Measurements from ENCODE around the gene SKAP1.

SKAP1 gene

GRCh38 chr17:48236681-48237134 lies 193.3 kb downstream of the SKAP1 start:
- Histone ChIP-seq H3K4me1 (ENCODE audit: control insufficient read depth, insufficient read depth, low read length, unreplicated experiment) (peaks cover 58% of the 10 kb centered on the region), H3K79me2 (ENCODE audit: control insufficient read depth, insufficient read depth, low read length, unreplicated experiment) (no peaks in the 10 kb centered on the region), H3K27ac (ENCODE audit: low read depth, low read length) (peak overlapping the region; percentile 57), H2AFZ (ENCODE audit: low read length, unreplicated experiment) (no peak overlapping the region), H3K27me3 (ENCODE audit: insufficient read depth, low read length) (peaks cover 1% of the 10 kb centered on the region; the same call in 1 of the 2 replicates), H3K36me3 (ENCODE audit: insufficient read depth, low read length) (no peaks in the 10 kb centered on the region), H3K4me3 (ENCODE audit: low read depth, low read length) (peak overlapping the region; percentile 13; the same call in 1 of the 2 replicates)

GRCh38 chr17:48234922-48235321 lies 195.1 kb downstream of the SKAP1 start:
- no peak overlapping the region for H3K4me3 ChIP-seq (ENCODE audit: low read depth, low read length)
- no peaks in the 10 kb centered on the region for H3K36me3 ChIP-seq (ENCODE audit: insufficient read depth, low read length)
- no peak overlapping the region for H2AFZ ChIP-seq (ENCODE audit: low read length, unreplicated experiment)
- peaks cover 40% of the 10 kb centered on the region for H3K4me1 ChIP-seq (ENCODE audit: control insufficient read depth, insufficient read depth, low read length, unreplicated experiment)
- no peak overlapping the region for H3K27ac ChIP-seq (ENCODE audit: low read depth, low read length)
- no peaks in the 10 kb centered on the region for H3K79me2 ChIP-seq (ENCODE audit: control insufficient read depth, insufficient read depth, low read length, unreplicated experiment)
- peaks cover 3% of the 10 kb centered on the region; the same call in 1 of the 2 replicates for H3K27me3 ChIP-seq (ENCODE audit: insufficient read depth, low read length)

- Histone ChIP-seq H2AFZ (ENCODE audit: low read length, unreplicated experiment) (no peak overlapping the region), H3K79me2 (ENCODE audit: control insufficient read depth, insufficient read depth, low read length, unreplicated experiment) (no peaks in the 10 kb centered on the region), H3K4me1 (ENCODE audit: control insufficient read depth, insufficient read depth, low read length, unreplicated experiment) (peaks cover 15% of the 10 kb centered on the region), H3K27me3 (ENCODE audit: insufficient read depth, low read length) (peaks cover 15% of the 10 kb centered on the region), H3K27ac (ENCODE audit: low read depth, low read length) (no peak overlapping the region), H3K4me3 (ENCODE audit: low read depth, low read length) (no peak overlapping the region), H3K36me3 (ENCODE audit: insufficient read depth, low read length) (no peaks in the 10 kb centered on the region)
Measured at GRCh38 chr17:48231995-48232959, 197.7 kb downstream of the SKAP1 start.

GRCh38 chr17:48229936-48230335 lies 200.1 kb downstream of the SKAP1 start:
- Histone ChIP-seq H3K27ac (ENCODE audit: low read depth, low read length) (no peak overlapping the region), H3K27me3 (ENCODE audit: insufficient read depth, low read length) (peaks cover 21% of the 10 kb centered on the region), H2AFZ (ENCODE audit: low read length, unreplicated experiment) (no peak overlapping the region), H3K79me2 (ENCODE audit: control insufficient read depth, insufficient read depth, low read length, unreplicated experiment) (no peaks in the 10 kb centered on the region), H3K36me3 (ENCODE audit: insufficient read depth, low read length) (no peaks in the 10 kb centered on the region), H3K4me1 (ENCODE audit: control insufficient read depth, insufficient read depth, low read length, unreplicated experiment) (no peaks in the 10 kb centered on the region), H3K4me3 (ENCODE audit: low read depth, low read length) (no peak overlapping the region)

GRCh38 chr17:48228720-48229119 lies 201.3 kb downstream of the SKAP1 start:
- H3K79me2 ChIP-seq (ENCODE audit: control insufficient read depth, insufficient read depth, low read length, unreplicated experiment): no peaks in the 10 kb centered on the region
- no peaks in the 10 kb centered on the region for H3K36me3 ChIP-seq (ENCODE audit: insufficient read depth, low read length)
- H3K27me3 ChIP-seq (ENCODE audit: insufficient read depth, low read length): peaks cover 21% of the 10 kb centered on the region
- no peak overlapping the region for H3K4me3 ChIP-seq (ENCODE audit: low read depth, low read length)
- no peak overlapping the region for H2AFZ ChIP-seq (ENCODE audit: low read length, unreplicated experiment)
- H3K4me1 ChIP-seq (ENCODE audit: control insufficient read depth, insufficient read depth, low read length, unreplicated experiment): no peaks in the 10 kb centered on the region
- no peak overlapping the region for H3K27ac ChIP-seq (ENCODE audit: low read depth, low read length)

GRCh38 chr17:48225725-48226567 lies 204.1 kb downstream of the SKAP1 start:
- Histone ChIP-seq H3K36me3 (ENCODE audit: insufficient read depth, low read length) (no peaks in the 10 kb centered on the region), H3K27me3 (ENCODE audit: insufficient read depth, low read length) (peaks cover 25% of the 10 kb centered on the region), H3K4me3 (ENCODE audit: low read depth, low read length) (no peak overlapping the region)

GRCh38 chr17:48223945-48224344 lies 206.1 kb downstream of the SKAP1 start:
- Histone ChIP-seq H3K27me3 (ENCODE audit: insufficient read depth, low read length) (peaks cover 36% of the 10 kb centered on the region), H3K79me2 (ENCODE audit: control insufficient read depth, insufficient read depth, low read length, unreplicated experiment) (no peaks in the 10 kb centered on the region), H3K4me1 (ENCODE audit: control insufficient read depth, insufficient read depth, low read length, unreplicated experiment) (no peaks in the 10 kb centered on the region), H3K27ac (ENCODE audit: low read depth, low read length) (no peak overlapping the region), H3K36me3 (ENCODE audit: insufficient read depth, low read length) (no peaks in the 10 kb centered on the region), H2AFZ (ENCODE audit: low read length, unreplicated experiment) (no peak overlapping the region), H3K4me3 (ENCODE audit: low read depth, low read length) (no peak overlapping the region)

More at GRCh38 chr17:48225725-48226567, 204.1 kb downstream of the SKAP1 start:
- Histone ChIP-seq H3K4me1 (ENCODE audit: control insufficient read depth, insufficient read depth, low read length, unreplicated experiment) (no peaks in the 10 kb centered on the region), H3K79me2 (ENCODE audit: control insufficient read depth, insufficient read depth, low read length, unreplicated experiment) (no peaks in the 10 kb centered on the region), H3K27ac (ENCODE audit: low read depth, low read length) (no peak overlapping the region), H2AFZ (ENCODE audit: low read length, unreplicated experiment) (no peak overlapping the region)

GRCh38 chr17:48219617-48220016 lies 210.4 kb downstream of the SKAP1 start:
- no peak overlapping the region for H3K27ac ChIP-seq (ENCODE audit: low read depth, low read length)
- H3K36me3 ChIP-seq (ENCODE audit: insufficient read depth, low read length): no peaks in the 10 kb centered on the region
- no peaks in the 10 kb centered on the region for H3K4me1 ChIP-seq (ENCODE audit: control insufficient read depth, insufficient read depth, low read length, unreplicated experiment)
- H3K79me2 ChIP-seq (ENCODE audit: control insufficient read depth, insufficient read depth, low read length, unreplicated experiment): no peaks in the 10 kb centered on the region
- peaks cover 31% of the 10 kb centered on the region for H3K27me3 ChIP-seq (ENCODE audit: insufficient read depth, low read length)
- H2AFZ ChIP-seq (ENCODE audit: low read length, unreplicated experiment): no peak overlapping the region
- H3K4me3 ChIP-seq (ENCODE audit: low read depth, low read length): no peak overlapping the region

- no peaks in the 10 kb centered on the region for H3K79me2 ChIP-seq (ENCODE audit: control insufficient read depth, insufficient read depth, low read length, unreplicated experiment)
- no peaks in the 10 kb centered on the region for H3K4me1 ChIP-seq (ENCODE audit: control insufficient read depth, insufficient read depth, low read length, unreplicated experiment)
- H3K27me3 ChIP-seq (ENCODE audit: insufficient read depth, low read length): peaks cover 36% of the 10 kb centered on the region
- H3K4me3 ChIP-seq (ENCODE audit: low read depth, low read length): no peak overlapping the region
- H2AFZ ChIP-seq (ENCODE audit: low read length, unreplicated experiment): no peak overlapping the region
- H3K27ac ChIP-seq (ENCODE audit: low read depth, low read length): no peak overlapping the region
- H3K36me3 ChIP-seq (ENCODE audit: insufficient read depth, low read length): no peaks in the 10 kb centered on the region
Measured at GRCh38 chr17:48215583-48216139, 214.4 kb downstream of the SKAP1 start.

GRCh38 chr17:48213797-48214196 lies 216.2 kb downstream of the SKAP1 start:
- Histone ChIP-seq H3K4me3 (ENCODE audit: low read depth, low read length) (no peak overlapping the region), H2AFZ (ENCODE audit: low read length, unreplicated experiment) (no peak overlapping the region), H3K27me3 (ENCODE audit: insufficient read depth, low read length) (peaks cover 28% of the 10 kb centered on the region), H3K79me2 (ENCODE audit: control insufficient read depth, insufficient read depth, low read length, unreplicated experiment) (no peaks in the 10 kb centered on the region), H3K36me3 (ENCODE audit: insufficient read depth, low read length) (no peaks in the 10 kb centered on the region), H3K4me1 (ENCODE audit: control insufficient read depth, insufficient read depth, low read length, unreplicated experiment) (no peaks in the 10 kb centered on the region), H3K27ac (ENCODE audit: low read depth, low read length) (no peak overlapping the region)
